Measurements from ENCODE around the gene PRICKLE1. TPM values are rescaled to one million over a fixed set of nuclear protein-coding genes. Genes with fewer than 3 reads are reported as not detected.

PRICKLE1 gene
- total and polyA plus RNA-seq, 2 experiments from 2014 or later: 7.7 to 51.7 TPM

GRCh38 chr12:42468341-42468821 lies 121.2 kb downstream of the PRICKLE1 start:
- H3K9me3 Mint-ChIP-seq: no peaks in the 10 kb centered on the region; the same call in 2 of the 3 replicates
- peaks cover 32% of the 10 kb centered on the region for H3K79me2 ChIP-seq (replicated peaks; ENCODE audit: insufficient read depth)
- no peak overlapping the region for H3K4me3 Mint-ChIP-seq
- H3K27me3 ChIP-seq (ENCODE audit: insufficient read depth): no peaks in the 10 kb centered on the region
- no peaks in the 10 kb centered on the region; the same call in 1 of the 2 replicates for H3F3A ChIP-seq (replicated peaks; ENCODE audit: low read depth)
- ATAC-seq: no peak
- H3K27me3 Mint-ChIP-seq (ENCODE audit: insufficient read depth, low read depth, poor library complexity): peaks cover 3% of the 10 kb centered on the region
- no peak overlapping the region for H3K27ac ChIP-seq (ENCODE audit: low read depth)
- H3K4me1 Mint-ChIP-seq: peaks cover 35% of the 10 kb centered on the region
- TF ChIP-seq ZNF114 (CRISPR knock-in tag; IDR thresholded peaks at IDR 0.05) (no peak), ZNF331 (CRISPR knock-in tag; IDR thresholded peaks at IDR 0.05; ENCODE audit: low read depth) (no peak), REST (IDR thresholded peaks at IDR 0.05; ENCODE audit: unreplicated experiment) (no peak), EZH2 (IDR thresholded peaks at IDR 0.05; ENCODE audit: low read depth, unreplicated experiment) (no peak), JUNB (IDR thresholded peaks at IDR 0.05; ENCODE audit: unreplicated experiment) (no peak)
- H3K9me2 ChIP-seq (ENCODE audit: insufficient read depth): no peaks in the 10 kb centered on the region
- H3K4me2 ChIP-seq: no peak overlapping the region
- peaks cover 14% of the 10 kb centered on the region for H4K20me1 ChIP-seq (replicated peaks; ENCODE audit: insufficient read depth)
- H3K4me1 ChIP-seq (ENCODE audit: insufficient read depth): peaks cover 28% of the 10 kb centered on the region
- H3K4me3 ChIP-seq: no peak overlapping the region
- H3K27ac Mint-ChIP-seq: no peak overlapping the region
- peaks cover 39% of the 10 kb centered on the region for H3K36me3 ChIP-seq (ENCODE audit: insufficient read depth)
- no peak overlapping the region for H2AFZ ChIP-seq
- peaks cover 83% of the 10 kb centered on the region for H3K36me3 Mint-ChIP-seq (ENCODE audit: low read depth)
- DNase-seq (ENCODE audit: low spot score): no peak

GRCh38 chr12:42463671-42464070 lies 125.9 kb downstream of the PRICKLE1 start:
- H3K79me2 ChIP-seq (replicated peaks; ENCODE audit: insufficient read depth): peaks cover 9% of the 10 kb centered on the region
- TF ChIP-seq CREB1 (CRISPR knock-in tag; IDR thresholded peaks at IDR 0.05; ENCODE audit: low read depth): no peak
- TF ChIP-seq CTCF (conservative IDR thresholded peaks at IDR 0.05; ENCODE audit: low read depth in 2 of 2): no peak
- TF ChIP-seq ETS1 (IDR thresholded peaks at IDR 0.05): no peak
- no peak for TF ChIP-seq STAT1 (IDR thresholded peaks at IDR 0.05; ENCODE audit: unreplicated experiment)
- TF ChIP-seq REST (IDR thresholded peaks at IDR 0.05; ENCODE audit: unreplicated experiment): no peak

More at GRCh38 chr12:42463671-42464070, 125.9 kb downstream of the PRICKLE1 start:
- Histone ChIP-seq H3K9me2 (ENCODE audit: insufficient read depth) (no peaks in the 10 kb centered on the region), H3K36me3 (ENCODE audit: insufficient read depth) (peaks cover 37% of the 10 kb centered on the region), H2AFZ (no peak overlapping the region), H3K27ac (ENCODE audit: low read depth) (no peak overlapping the region), H3K4me2 (no peak overlapping the region), H3K4me3 (no peak overlapping the region), H3K27me3 (ENCODE audit: insufficient read depth) (no peaks in the 10 kb centered on the region), H3K4me1 (ENCODE audit: insufficient read depth) (peaks cover 26% of the 10 kb centered on the region), H4K20me1 (replicated peaks; ENCODE audit: insufficient read depth) (peaks cover 17% of the 10 kb centered on the region), H3F3A (replicated peaks; ENCODE audit: low read depth) (peaks cover 7% of the 10 kb centered on the region; the same call in 1 of the 2 replicates)
- Mint-ChIP-seq H3K4me1 (peaks cover 24% of the 10 kb centered on the region), H3K4me3 (no peak overlapping the region), H3K27ac (no peak overlapping the region), H3K27me3 (ENCODE audit: insufficient read depth, low read depth, poor library complexity) (peaks cover 2% of the 10 kb centered on the region), H3K36me3 (ENCODE audit: low read depth) (peaks cover 92% of the 10 kb centered on the region), H3K9me3 (no peaks in the 10 kb centered on the region)
- ATAC-seq: no peak
- DNase-seq (ENCODE audit: low spot score): no peak
